HepG2 (cell line): ENCODE measurements around the gene SLC16A3. TPM values are rescaled to one million over a fixed set of nuclear protein-coding genes. Genes with fewer than 3 reads are reported as not detected.

ENCODE experiments used
- ARNT ChIP-seq: fragments of 450-650 bp; IDR thresholded peaks from 2 replicates; pipeline ENCODE4 v1.6.1; 2017
- HES4 ChIP-seq: sonication (generic); formaldehyde crosslinking; IDR thresholded peaks from 2 replicates; pipeline ENCODE4 v1.9.0; 2021; ENCODE audit warnings: mild to moderate bottlenecking, missing genetic modification reagents, borderline replicate concordance
- KDM2A ChIP-seq: sonication (generic); formaldehyde crosslinking; IDR thresholded peaks from 2 replicates; pipeline ENCODE4 v1.4.0; 2020; ENCODE audit warnings: low read depth, missing genetic modification reagents, borderline replicate concordance
- NFIC ChIP-seq: IDR thresholded peaks from 2 replicates; pipeline ENCODE4 v1.6.1; 2012; ENCODE audit warnings: mild to moderate bottlenecking, low read length, inconsistent platforms
- PHF20 ChIP-seq: sonication (generic); formaldehyde crosslinking; IDR thresholded peaks from 2 replicates; pipeline ENCODE4 v1.5.0; 2020; ENCODE audit warnings: mild to moderate bottlenecking, missing genetic modification reagents
- POLR2A ChIP-seq, 2 experiments: IDR thresholded peaks; 2 replicates each; pipeline ENCODE4 v1.6.1; 2011; ENCODE audit warnings: low read depth in 2 of 2, low read length in 2 of 2, mild to moderate bottlenecking in 1 of 2, moderate library complexity in 1 of 2; ENCODE audit not compliant: insufficient read depth in 1 of 2
- POLR2G ChIP-seq: fragments of 200-400 bp; formaldehyde crosslinking; IDR thresholded peaks from 2 replicates; pipeline ENCODE4 v1.6.1; 2018; ENCODE audit warnings: mild to moderate bottlenecking, low read depth, low read length, moderate library complexity
- SATB2 ChIP-seq: sonication (generic); formaldehyde crosslinking; IDR thresholded peaks from 2 replicates; pipeline ENCODE4 v1.5.0; 2020; ENCODE audit warnings: missing genetic modification reagents
- SKI ChIP-seq: fragments of 450-650 bp; IDR thresholded peaks from one replicate; pipeline ENCODE4 v1.6.1; 2018; ENCODE audit warnings: mild to moderate bottlenecking; ENCODE audit not compliant: partially characterized antibody
- SMC3 ChIP-seq: IDR thresholded peaks from 2 replicates; pipeline ENCODE4 v1.6.1; 2011; ENCODE audit warnings: low read length, improper control_type of control experiment
- TBL1XR1 ChIP-seq: fragments of 150-350 bp; IDR thresholded peaks from 2 replicates; pipeline ENCODE4 v1.6.1; 2014; ENCODE audit warnings: borderline replicate concordance, low read length; ENCODE audit not compliant: partially characterized antibody
- ZBTB7B ChIP-seq: sonication (generic); formaldehyde crosslinking; IDR thresholded peaks from 2 replicates; pipeline ENCODE4 v1.4.0; 2020; ENCODE audit warnings: missing genetic modification reagents
- ZFP90 ChIP-seq: sonication (generic); formaldehyde crosslinking; IDR thresholded peaks from 2 replicates; pipeline ENCODE4 v1.8.0; 2022; ENCODE audit warnings: missing genetic modification reagents, mild to moderate bottlenecking, inconsistent platforms, borderline replicate concordance
- ZNF235 ChIP-seq: sonication (generic); formaldehyde crosslinking; IDR thresholded peaks from 2 replicates; pipeline ENCODE4 v1.8.1; 2023; ENCODE audit warnings: mild to moderate bottlenecking, missing genetic modification reagents, borderline replicate concordance
- ZNF672 ChIP-seq: sonication (generic); formaldehyde crosslinking; IDR thresholded peaks from 2 replicates; pipeline ENCODE4 v1.8.1; 2022; ENCODE audit warnings: missing genetic modification reagents
- ZNF776 ChIP-seq: sonication (generic); formaldehyde crosslinking; IDR thresholded peaks from 2 replicates; pipeline ENCODE4 v1.4.0; 2020; ENCODE audit warnings: mild to moderate bottlenecking, missing genetic modification reagents
- ZNF878 ChIP-seq: sonication (generic); formaldehyde crosslinking; IDR thresholded peaks from 2 replicates; pipeline ENCODE4 v1.8.1; 2023; ENCODE audit warnings: mild to moderate bottlenecking, missing genetic modification reagents, moderate library complexity
- polyA plus RNA-seq, 8 experiments: library from polyadenylated mRNA; depleted of rRNA in 3 of 8; stranded (reverse) in 7 of 8; unstranded in 1 of 8; fragments of >200 nt; fragmentation: Illumina TruSeq in 4 of 8; extraction: Trizol in 4 of 8; gene quantifications; 2 replicates each; pipeline versions ENCODE4 v1.2.1 to v1.2.3, GENCODE V29; 2011 to 2016; ENCODE audit warnings: low read depth in 4 of 8, missing spikeins in 1 of 8, mixed read lengths in 1 of 8; ENCODE audit not compliant: insufficient read depth in 1 of 8
- total RNA-seq, 5 experiments: library from RNA; depleted of rRNA; stranded (reverse); fragments of >200 nt; fragmentation: Illumina TruSeq; extraction: Trizol; gene quantifications; 2 replicates each; pipeline ENCODE4 v1.2.3, GENCODE V29; 2016; ENCODE audit warnings: low read depth in 1 of 5
- TF ChIP-seq, protein P1 (sequence below): sonication (generic); IDR thresholded peaks from 2 replicates; pipeline ENCODE4 v1.6.1; 2016; ENCODE audit warnings: low read depth, borderline replicate concordance
- TF ChIP-seq, protein P2 (sequence below): sonication (generic); formaldehyde crosslinking; conservative IDR thresholded peaks from 2 replicates; pipeline ENCODE4 v1.5.0; 2020; ENCODE audit warnings: missing genetic modification reagents
- TF ChIP-seq, protein P3 (sequence below): sonication (generic); formaldehyde crosslinking; IDR thresholded peaks from 2 replicates; pipeline ENCODE4 v1.5.1; 2020; ENCODE audit warnings: mild to moderate bottlenecking, missing genetic modification reagents
- TF ChIP-seq, protein P4 (sequence below): sonication (generic); formaldehyde crosslinking; IDR thresholded peaks from 2 replicates; pipeline ENCODE4 v1.8.1; 2023; ENCODE audit warnings: mild to moderate bottlenecking, missing genetic modification reagents, borderline replicate concordance
- TF ChIP-seq, protein P5 (sequence below): sonication (generic); formaldehyde crosslinking; IDR thresholded peaks from 2 replicates; pipeline ENCODE4 v1.8.1; 2022; ENCODE audit warnings: low read depth, mild to moderate bottlenecking, missing genetic modification reagents

Gene SLC16A3
- total and polyA plus RNA-seq, 2 of the 13 experiments (the other 11 are each of a cell fraction or from before 2014, with no cell fraction given), result 242 to 349 TPM

DNA sequence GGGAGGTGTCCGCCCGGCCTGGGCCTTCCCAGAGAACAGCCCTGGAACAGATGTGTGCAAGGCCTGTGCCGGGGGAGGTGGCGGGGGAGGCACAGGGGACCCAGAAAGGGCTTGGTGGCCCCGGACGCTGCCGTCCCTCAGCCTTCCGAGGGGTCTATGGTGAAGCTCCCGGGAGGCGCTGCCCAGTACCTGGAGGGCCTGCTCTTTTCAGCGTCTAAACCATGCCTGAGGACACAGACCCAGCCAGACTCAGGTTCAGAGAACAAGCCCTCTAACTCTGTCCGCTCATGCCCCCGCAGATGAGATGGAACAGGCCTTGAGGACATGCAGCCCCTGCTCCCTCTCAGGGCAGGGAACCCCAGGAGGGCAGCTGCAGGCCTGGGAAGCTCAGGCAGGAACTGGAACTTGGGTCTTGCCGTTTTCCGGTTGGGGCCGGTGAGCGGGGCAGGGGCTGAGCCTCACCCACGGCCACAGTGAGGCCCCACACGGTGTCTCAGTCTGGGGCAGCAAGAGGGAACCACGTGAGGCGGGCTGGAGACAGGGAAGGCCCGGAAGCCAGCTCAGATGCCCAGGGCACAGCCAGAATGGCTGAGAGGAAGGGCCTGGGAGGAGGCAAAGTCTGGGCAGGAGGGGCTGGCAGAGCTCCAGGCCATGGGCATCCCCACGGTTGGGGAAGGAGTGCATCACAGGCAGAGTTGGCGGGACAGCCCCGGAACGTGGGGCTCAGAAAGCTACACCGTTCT, 12.5 kb downstream of the SLC16A3 start (continued):
- TF ChIP-seq SKI, result peak; percentile 33
- TF ChIP-seq KDM2A (CRISPR knock-in tag), result peak; percentile 99
- no peak for TF ChIP-seq SMC3
- TF ChIP-seq, protein P1, sequence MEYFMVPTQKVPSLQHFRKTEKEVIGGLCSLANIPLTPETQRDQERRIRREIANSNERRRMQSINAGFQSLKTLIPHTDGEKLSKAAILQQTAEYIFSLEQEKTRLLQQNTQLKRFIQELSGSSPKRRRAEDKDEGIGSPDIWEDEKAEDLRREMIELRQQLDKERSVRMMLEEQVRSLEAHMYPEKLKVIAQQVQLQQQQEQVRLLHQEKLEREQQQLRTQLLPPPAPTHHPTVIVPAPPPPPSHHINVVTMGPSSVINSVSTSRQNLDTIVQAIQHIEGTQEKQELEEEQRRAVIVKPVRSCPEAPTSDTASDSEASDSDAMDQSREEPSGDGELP, result no peak; the same call in 1 of the 2 replicates
- peak; percentile 88; the same call in 1 of the 2 replicates for TF ChIP-seq ZNF878 (CRISPR knock-in tag)
- no peak; the same call in 1 of the 2 replicates for TF ChIP-seq ZNF776
- no peak for TF ChIP-seq TBL1XR1
- TF ChIP-seq, protein P2, sequence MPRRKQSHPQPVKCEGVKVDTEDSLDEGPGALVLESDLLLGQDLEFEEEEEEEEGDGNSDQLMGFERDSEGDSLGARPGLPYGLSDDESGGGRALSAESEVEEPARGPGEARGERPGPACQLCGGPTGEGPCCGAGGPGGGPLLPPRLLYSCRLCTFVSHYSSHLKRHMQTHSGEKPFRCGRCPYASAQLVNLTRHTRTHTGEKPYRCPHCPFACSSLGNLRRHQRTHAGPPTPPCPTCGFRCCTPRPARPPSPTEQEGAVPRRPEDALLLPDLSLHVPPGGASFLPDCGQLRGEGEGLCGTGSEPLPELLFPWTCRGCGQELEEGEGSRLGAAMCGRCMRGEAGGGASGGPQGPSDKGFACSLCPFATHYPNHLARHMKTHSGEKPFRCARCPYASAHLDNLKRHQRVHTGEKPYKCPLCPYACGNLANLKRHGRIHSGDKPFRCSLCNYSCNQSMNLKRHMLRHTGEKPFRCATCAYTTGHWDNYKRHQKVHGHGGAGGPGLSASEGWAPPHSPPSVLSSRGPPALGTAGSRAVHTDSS (CRISPR knock-in tag), result no peak
- peak; percentile 81 for TF ChIP-seq POLR2G
- TF ChIP-seq, protein P3, sequence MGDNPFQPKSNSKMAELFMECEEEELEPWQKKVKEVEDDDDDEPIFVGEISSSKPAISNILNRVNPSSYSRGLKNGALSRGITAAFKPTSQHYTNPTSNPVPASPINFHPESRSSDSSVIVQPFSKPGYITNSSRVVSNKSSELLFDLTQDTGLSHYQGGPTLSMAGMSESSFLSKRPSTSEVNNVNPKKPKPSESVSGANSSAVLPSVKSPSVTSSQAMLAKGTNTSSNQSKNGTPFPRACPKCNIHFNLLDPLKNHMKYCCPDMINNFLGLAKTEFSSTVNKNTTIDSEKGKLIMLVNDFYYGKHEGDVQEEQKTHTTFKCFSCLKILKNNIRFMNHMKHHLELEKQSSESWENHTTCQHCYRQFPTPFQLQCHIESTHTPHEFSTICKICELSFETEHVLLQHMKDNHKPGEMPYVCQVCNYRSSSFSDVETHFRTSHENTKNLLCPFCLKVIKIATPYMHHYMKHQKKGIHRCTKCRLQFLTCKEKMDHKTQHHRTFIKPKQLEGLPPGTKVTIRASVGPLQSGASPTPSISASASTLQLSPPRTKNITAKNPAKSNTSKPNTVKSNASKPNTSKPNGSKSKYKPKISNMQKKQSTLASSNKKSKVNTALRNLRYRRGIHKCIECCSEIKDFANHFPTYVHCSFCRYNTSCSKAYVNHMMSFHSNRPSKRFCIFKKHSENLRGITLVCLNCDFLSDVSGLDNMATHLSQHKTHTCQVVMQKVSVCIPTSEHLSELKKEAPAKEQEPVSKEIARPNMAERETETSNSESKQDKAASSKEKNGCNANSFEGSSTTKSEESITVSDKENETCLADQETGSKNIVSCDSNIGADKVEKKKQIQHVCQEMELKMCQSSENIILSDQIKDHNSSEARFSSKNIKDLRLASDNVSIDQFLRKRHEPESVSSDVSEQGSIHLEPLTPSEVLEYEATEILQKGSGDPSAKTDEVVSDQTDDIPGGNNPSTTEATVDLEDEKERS (CRISPR knock-in tag), result 0 out of 2 replicates have a peak, but pooled peaks have one; percentile 8
- TF ChIP-seq ZNF235 (CRISPR knock-in tag), result peak; percentile 93; the same call in 1 of the 2 replicates
- TF ChIP-seq, protein P4, sequence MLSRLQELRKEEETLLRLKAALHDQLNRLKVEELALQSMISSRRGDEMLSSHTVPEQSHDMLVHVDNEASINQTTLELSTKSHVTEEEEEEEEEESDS (CRISPR knock-in tag), result no peak
- no peak for TF ChIP-seq POLR2A (IDR thresholded peaks at IDR 0.05; ENCODE audit: insufficient read depth in 1 of 2, low read depth in 2 of 2, low read length in 2 of 2)
- no peak for TF ChIP-seq NFIC
- no peak; the same call in 1 of the 2 replicates for TF ChIP-seq ZBTB7B (CRISPR knock-in tag)
- peak; percentile 85 for TF ChIP-seq SATB2 (CRISPR knock-in tag)
- TF ChIP-seq ARNT, result no peak
- TF ChIP-seq HES4 (CRISPR knock-in tag), result no peak
- TF ChIP-seq PHF20, result peak; percentile 36; the same call in 1 of the 2 replicates
- TF ChIP-seq, protein P5, sequence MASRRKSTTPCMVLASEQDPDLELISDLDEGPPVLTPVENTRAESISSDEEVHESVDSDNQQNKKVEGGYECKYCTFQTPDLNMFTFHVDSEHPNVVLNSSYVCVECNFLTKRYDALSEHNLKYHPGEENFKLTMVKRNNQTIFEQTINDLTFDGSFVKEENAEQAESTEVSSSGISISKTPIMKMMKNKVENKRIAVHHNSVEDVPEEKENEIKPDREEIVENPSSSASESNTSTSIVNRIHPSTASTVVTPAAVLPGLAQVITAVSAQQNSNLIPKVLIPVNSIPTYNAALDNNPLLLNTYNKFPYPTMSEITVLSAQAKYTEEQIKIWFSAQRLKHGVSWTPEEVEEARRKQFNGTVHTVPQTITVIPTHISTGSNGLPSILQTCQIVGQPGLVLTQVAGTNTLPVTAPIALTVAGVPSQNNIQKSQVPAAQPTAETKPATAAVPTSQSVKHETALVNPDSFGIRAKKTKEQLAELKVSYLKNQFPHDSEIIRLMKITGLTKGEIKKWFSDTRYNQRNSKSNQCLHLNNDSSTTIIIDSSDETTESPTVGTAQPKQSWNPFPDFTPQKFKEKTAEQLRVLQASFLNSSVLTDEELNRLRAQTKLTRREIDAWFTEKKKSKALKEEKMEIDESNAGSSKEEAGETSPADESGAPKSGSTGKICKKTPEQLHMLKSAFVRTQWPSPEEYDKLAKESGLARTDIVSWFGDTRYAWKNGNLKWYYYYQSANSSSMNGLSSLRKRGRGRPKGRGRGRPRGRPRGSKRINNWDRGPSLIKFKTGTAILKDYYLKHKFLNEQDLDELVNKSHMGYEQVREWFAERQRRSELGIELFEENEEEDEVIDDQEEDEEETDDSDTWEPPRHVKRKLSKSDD (CRISPR knock-in tag), result no peak; the same call in 1 of the 2 replicates
- no peak for TF ChIP-seq ZFP90 (CRISPR knock-in tag)
- peak; percentile 36 for TF ChIP-seq ZNF672 (CRISPR knock-in tag)
